ENCODE measurements around the gene SYNPO2.
A peak's percentile ranks its signal among the peaks of the same experiment; 100 is the strongest.
"Not testable (repeated sequence)": the region's sequence is repeated elsewhere in the genome, so short reads cannot be mapped to it uniquely, and the experiment has no call there.

Gene SYNPO2

GRCh38 chr4:118974758-118975157, 86.1 kb downstream of the SYNPO2 start:
- DNase-seq (ENCODE audit: low read depth): no peak

GRCh38 chr4:118975449-118976192, 87.0 kb downstream of the SYNPO2 start:
- DNase-seq (ENCODE audit: low read depth): no peak

GRCh38 chr4:118976193-118976560, 87.5 kb downstream of the SYNPO2 start:
- not testable (repeated sequence) for DNase-seq (ENCODE audit: low read depth)

- not testable (repeated sequence) for DNase-seq (ENCODE audit: low read depth)
These were observed 88.4 kb downstream of the SYNPO2 start for GRCh38 chr4:118977100-118977499.

DNA sequence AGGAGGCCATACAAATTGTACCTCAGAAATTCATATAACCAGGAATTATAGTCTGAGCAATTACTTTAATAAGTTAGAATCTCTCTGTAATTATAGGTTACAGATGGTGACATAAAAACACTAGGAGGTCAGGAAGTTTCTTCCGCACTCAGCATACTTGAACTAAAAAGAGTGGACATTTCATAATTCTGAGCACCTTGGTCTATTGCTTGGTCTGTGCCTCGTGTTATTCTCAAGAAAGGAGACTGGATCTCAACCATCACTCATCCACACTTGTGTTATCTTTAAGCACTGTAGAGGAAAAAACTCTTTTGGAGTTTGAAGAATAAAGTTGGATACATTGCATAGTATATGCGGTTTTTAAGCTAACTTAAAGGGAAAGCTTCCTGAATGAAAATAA, 91.1 kb downstream of the SYNPO2 start:
- DNase-seq (ENCODE audit: low read depth): no peak

GRCh38 chr4:118981171-118981838, 92.7 kb downstream of the SYNPO2 start:
- DNase-seq (ENCODE audit: low read depth): no peak

DNA sequence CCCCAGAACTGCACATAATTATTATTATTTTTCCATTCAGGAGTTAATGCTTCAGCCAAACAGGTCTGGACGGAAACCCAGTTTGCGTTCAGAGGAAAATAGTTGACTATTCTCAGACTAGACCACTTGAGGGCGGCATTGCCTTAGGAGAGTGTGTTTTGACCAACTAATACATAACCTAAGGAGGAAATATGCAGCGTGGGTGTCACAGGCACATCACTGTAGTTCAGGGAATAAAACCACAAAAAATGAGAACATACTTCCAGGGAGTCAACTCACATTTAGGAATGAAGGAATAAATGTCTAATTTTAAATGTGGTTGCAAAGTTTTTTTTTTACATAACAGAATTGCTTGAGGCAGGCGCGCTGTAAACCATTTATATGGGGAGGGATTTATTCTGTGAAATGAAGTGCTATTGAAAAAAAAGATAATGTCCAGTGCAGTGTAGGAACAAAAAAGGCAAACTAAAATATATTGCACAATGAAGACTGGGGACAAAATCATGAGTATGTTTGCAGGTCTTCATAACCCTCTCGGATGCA, 93.3 kb downstream of the SYNPO2 start:
- DNase-seq (ENCODE audit: low read depth): peak; percentile 5

DNA sequence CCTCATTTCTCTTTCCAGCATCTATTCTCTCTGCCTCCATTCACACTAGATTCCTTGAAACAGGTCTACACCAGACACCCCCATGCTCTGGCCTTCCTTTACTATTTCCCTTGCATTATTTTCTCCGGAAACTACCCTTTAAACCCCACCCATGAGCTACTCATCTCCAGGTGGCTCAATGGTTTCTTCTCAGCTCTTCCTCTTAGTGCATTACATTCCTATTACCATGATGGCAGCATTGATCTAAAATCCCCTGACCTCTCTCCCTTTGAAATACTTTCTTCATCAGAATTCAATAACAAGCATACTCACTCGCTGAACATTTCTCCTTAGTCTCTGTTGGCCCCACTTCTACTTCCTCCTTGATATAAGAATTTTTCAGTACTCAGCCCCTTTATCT, 94.6 kb downstream of the SYNPO2 start:
- DNase-seq (ENCODE audit: low read depth): no peak

- no peak for DNase-seq (ENCODE audit: low read depth)
These were observed 95.2 kb downstream of the SYNPO2 start for GRCh38 chr4:118983831-118984230.

- no peak for DNase-seq (ENCODE audit: low read depth)
These were observed 96.7 kb downstream of the SYNPO2 start for GRCh38 chr4:118985170-118986000.

- no peak for DNase-seq (ENCODE audit: low read depth)
These were observed 99.4 kb downstream of the SYNPO2 start for GRCh38 chr4:118987959-118988634.

GRCh38 chr4:118988635-118988972, 100.0 kb downstream of the SYNPO2 start:
- no peak for DNase-seq (ENCODE audit: low read depth)

GRCh38 chr4:118989098-118990080, 100.7 kb downstream of the SYNPO2 start:
- no peak for DNase-seq (ENCODE audit: low read depth)

DNA sequence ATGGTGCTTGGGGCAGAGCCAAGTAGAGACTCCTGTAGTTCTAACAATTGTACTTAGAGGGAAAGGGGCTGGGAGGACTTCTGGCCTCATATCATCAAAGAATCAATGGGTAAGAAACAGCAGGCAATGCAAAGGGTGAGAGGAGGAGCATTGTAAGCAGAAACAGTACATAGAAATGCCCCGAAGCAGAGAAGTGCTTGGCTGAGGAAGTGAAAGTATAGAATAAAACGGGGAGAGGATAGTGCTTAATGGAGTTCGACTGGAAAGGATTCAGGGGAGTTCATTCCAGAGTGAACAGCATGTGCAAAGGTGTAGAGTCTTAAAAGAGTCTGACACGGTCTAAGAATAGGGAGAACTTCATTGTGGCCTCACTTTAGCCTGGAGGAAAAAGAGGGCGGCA, 103.0 kb downstream of the SYNPO2 start:
- no peak for DNase-seq (ENCODE audit: low read depth)

- no peak for DNase-seq (ENCODE audit: low read depth)
These were observed 103.5 kb downstream of the SYNPO2 start for GRCh38 chr4:118992149-118992548.

- DNase-seq (ENCODE audit: low read depth): no peak
These were observed 104.7 kb downstream of the SYNPO2 start for GRCh38 chr4:118993333-118993732.

DNA sequence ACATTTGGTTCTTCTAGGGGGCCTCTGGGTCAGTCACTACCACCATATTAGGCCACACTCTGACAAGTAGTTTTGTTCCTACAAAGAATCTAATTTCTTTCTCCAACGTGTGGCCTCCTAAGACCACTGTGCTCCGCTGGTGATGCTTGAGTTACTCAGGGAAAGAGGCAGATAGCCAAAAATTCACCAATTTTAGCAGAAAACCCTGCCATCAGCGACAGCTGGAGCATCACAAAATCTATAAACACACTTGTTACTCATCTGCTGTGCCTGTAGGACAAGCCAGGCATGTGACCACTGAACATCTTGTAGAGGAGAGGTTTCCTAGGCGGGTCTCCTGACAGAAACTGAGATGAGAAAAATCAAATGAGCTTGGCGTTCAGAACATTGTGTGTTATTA, 105.4 kb downstream of the SYNPO2 start:
- no peak for DNase-seq (ENCODE audit: low read depth)

DNA sequence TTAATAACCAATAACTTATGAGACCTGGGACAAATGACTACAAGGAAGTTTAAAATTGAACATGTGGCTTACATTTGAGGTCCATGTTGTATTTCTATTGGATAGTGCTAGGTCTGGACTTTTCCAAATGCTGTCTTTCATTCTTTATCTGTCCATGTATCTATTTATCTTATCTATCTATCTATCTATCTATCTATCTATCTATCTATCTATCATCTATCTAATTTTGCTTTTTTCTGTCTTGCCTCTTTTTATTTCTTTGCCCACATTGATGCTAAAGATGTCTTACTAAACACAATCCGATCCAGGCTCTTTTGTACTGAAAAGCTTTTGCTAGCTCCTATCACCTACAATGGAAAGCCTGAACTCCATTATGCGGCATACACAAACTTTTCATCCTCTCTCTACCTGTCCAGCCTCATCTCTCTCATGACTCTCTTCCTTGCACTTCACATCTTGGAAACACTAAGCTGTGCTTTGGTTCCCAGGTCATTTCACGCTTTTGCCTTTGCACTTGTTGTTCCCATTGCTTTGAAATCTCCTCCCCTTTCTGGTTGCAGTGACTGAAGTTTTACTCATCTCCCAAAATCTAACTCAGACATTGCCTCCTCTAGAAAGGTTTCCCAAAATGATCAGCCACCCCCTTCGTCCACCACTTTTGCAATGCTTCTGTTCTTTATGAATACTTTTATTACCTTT, 107.2 kb downstream of the SYNPO2 start:
- no peak for DNase-seq (ENCODE audit: low read depth)

DNA sequence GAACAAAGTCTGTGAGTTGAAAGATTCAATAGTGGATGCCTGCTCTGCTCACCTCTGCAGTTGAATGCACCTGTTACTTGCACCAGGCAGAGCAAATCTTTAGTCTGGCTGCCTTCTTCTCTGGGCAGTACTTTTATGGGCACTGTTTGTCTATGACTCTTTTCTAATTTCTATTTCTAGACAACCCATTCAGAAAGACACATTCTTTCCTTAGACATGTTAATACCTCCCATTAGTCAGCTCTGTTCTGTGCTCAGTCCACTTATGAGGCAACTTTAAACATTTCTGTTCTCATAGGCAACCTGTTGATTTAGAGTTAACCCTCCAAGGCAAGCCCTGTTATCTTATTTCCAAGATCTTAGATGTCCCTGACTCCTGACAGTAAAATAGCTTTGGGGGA, 108.9 kb downstream of the SYNPO2 start:
- no peak for DNase-seq (ENCODE audit: low read depth)

- DNase-seq (ENCODE audit: low read depth): no peak
These were observed 111.3 kb downstream of the SYNPO2 start for GRCh38 chr4:118999919-119000318.

Data from stimulated activated CD8-positive, alpha-beta memory T cell treated with anti-CD3 and anti-CD28 coated beads, Interleukin-7, amount 100 ng/mL, for 24 hours (primary cell).